Measurements from ENCODE around the gene RARRES1. TPM values are rescaled to one million over a fixed set of nuclear protein-coding genes. Genes with fewer than 3 reads are reported as not detected.

RARRES1 gene
- total and polyA plus RNA-seq, 4 donors = 36.3 to 110 (median 51.6) TPM

DNA sequence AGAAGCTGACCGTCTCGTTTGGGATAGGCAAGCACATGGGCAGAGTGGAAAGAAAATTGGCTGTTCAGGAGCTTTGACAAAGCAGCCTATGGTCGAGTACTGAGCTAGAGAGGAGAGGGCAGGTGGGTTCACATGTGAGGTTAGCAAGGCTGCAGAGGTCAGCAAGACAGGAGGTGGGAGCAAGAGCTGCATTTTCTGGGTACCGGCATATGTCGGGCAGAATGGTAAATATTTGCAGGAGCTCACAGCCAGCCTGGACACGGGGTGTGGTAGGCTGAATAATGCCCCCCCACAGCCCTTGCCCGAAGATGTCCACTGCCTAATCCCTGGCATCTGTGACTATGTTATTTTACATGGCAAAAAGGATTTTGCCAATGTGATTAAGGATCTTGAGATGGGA, 8.3 kb downstream of the RARRES1 start:
- Histone ChIP-seq H3K27ac (ENCODE audit: low read depth in 1 of 2, low read length in 1 of 2) (peak overlapping the region in 1 of 2 donors; percentile 23), H3K9me3 (ENCODE audit: control insufficient read depth in 4 of 4, insufficient read depth in 3 of 4, low read length in 3 of 4) (no peaks in the 10 kb centered on the region), H3K27me3 (ENCODE audit: control insufficient read depth in 3 of 3, insufficient read depth in 3 of 3, low read length in 2 of 3) (no peaks in the 10 kb centered on the region), H3K9ac (ENCODE audit: insufficient read depth in 1 of 2, low read length in 2 of 2) (no peak overlapping the region), H3K4me3 (no peak overlapping the region), H3K36me3 (ENCODE audit: control insufficient read depth in 4 of 4, insufficient read depth in 4 of 4, low read length in 4 of 4) (peaks cover 0 to 13% (median 3%) of the 10 kb centered on the region in 4 donors), H3K4me1 (ENCODE audit: control insufficient read depth in 5 of 5, insufficient read depth in 5 of 5, low read length in 5 of 5) (peaks cover 3 to 46% (median 16%) of the 10 kb centered on the region in 5 donors)
- TF ChIP-seq, protein P1, sequence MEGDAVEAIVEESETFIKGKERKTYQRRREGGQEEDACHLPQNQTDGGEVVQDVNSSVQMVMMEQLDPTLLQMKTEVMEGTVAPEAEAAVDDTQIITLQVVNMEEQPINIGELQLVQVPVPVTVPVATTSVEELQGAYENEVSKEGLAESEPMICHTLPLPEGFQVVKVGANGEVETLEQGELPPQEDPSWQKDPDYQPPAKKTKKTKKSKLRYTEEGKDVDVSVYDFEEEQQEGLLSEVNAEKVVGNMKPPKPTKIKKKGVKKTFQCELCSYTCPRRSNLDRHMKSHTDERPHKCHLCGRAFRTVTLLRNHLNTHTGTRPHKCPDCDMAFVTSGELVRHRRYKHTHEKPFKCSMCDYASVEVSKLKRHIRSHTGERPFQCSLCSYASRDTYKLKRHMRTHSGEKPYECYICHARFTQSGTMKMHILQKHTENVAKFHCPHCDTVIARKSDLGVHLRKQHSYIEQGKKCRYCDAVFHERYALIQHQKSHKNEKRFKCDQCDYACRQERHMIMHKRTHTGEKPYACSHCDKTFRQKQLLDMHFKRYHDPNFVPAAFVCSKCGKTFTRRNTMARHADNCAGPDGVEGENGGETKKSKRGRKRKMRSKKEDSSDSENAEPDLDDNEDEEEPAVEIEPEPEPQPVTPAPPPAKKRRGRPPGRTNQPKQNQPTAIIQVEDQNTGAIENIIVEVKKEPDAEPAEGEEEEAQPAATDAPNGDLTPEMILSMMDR (IDR thresholded peaks at IDR 0.05; ENCODE audit: control extremely low read depth, extremely low read depth) = no peak
- 95 to 98% methylated on average over 7 of the region's 7 CpGs for WGBS, 2 donors
- ATAC-seq (ENCODE audit: insufficient read depth, low FRiP score) (no peak), DNase-seq (no peak)

DNA sequence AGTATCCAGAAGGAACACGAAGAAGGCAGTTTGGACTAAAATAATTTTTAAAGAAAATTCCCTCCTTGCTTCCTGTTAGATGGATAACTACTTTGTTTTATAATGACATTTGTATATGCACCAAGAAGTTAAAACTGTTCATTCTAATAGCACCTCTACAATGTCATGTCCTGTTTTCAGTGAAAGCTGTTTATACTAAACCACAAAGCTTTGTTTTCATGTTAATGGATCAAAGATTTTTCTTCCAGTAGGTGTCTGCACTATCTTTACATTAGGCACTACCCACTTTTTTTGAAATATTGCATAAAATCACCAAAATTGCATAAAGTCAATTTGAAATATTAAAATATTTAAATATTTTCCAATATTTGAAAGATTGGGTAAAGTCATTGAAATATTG, 10.1 kb downstream of the RARRES1 start:
- Histone ChIP-seq H3K4me3 (no peak overlapping the region), H3K4me1 (ENCODE audit: control insufficient read depth in 5 of 5, insufficient read depth in 5 of 5, low read length in 5 of 5) (peaks cover 3 to 40% (median 13%) of the 10 kb centered on the region in 5 donors), H3K9ac (ENCODE audit: insufficient read depth in 1 of 2, low read length in 2 of 2) (no peak overlapping the region), H3K36me3 (ENCODE audit: control insufficient read depth in 4 of 4, insufficient read depth in 4 of 4, low read length in 4 of 4) (peaks cover 0 to 13% (median 4%) of the 10 kb centered on the region in 4 donors), H3K9me3 (ENCODE audit: control insufficient read depth in 4 of 4, insufficient read depth in 3 of 4, low read length in 3 of 4) (no peaks in the 10 kb centered on the region), H3K27ac (ENCODE audit: low read depth in 1 of 2, low read length in 1 of 2) (no peak overlapping the region), H3K27me3 (ENCODE audit: control insufficient read depth in 3 of 3, insufficient read depth in 3 of 3, low read length in 2 of 3) (no peaks in the 10 kb centered on the region)
- 82 to 89% methylated on average over 1 of the region's 1 CpG for whole genome bisulfite sequencing, 2 donors
- ATAC-seq (ENCODE audit: insufficient read depth, low FRiP score) (no peak), DNase-seq (no peak)
- TF ChIP-seq, protein P1 (IDR thresholded peaks at IDR 0.05; ENCODE audit: control extremely low read depth, extremely low read depth) = no peak

DNA sequence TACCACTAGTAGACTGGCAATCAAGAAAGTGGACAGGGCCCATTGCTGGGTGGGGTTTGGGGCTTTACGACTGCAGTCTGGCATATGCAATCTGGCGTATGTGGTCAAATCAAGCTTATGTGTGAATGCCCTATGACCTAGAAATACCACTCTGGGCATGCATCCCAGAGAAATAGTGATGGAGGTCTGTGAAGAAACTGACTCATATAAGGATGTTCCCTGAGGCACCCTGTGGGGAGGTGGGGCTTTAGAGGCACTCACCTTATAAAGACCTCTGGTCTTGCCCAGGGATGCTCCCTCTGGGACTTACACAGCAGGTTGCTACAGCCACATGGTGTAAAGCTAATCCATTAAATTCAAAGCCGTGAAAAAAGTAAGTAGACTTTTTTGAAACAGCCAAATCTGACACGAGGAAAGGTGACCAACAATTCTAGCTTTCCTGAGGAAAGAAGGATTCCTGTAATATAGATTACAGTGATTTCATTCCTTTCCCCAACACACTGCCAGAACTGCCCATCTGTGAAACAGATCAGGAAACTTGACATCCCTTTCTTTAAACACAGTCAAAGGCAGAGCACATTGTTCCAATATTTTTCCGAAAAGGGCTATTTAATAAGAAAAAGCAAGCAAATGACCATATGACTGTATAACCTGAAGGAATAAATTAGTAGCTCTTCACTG, 13.6 kb downstream of the RARRES1 start:
- WGBS, 2 donors = 79 to 89% methylated on average over 5 of the region's 5 CpGs

More for the DNA sequence above, 13.6 kb downstream of the RARRES1 start:
- Histone ChIP-seq H3K4me1 (ENCODE audit: control insufficient read depth in 5 of 5, insufficient read depth in 5 of 5, low read length in 5 of 5) (peaks cover 6 to 14% (median 9%) of the 10 kb centered on the region in 5 donors), H3K9ac (ENCODE audit: insufficient read depth in 1 of 2, low read length in 2 of 2) (no peak overlapping the region), H3K4me3 (no peak overlapping the region), H3K27me3 (ENCODE audit: control insufficient read depth in 3 of 3, insufficient read depth in 3 of 3, low read length in 2 of 3) (no peaks in the 10 kb centered on the region), H3K9me3 (ENCODE audit: control insufficient read depth in 4 of 4, insufficient read depth in 3 of 4, low read length in 3 of 4) (no peaks in the 10 kb centered on the region), H3K36me3 (ENCODE audit: control insufficient read depth in 4 of 4, insufficient read depth in 4 of 4, low read length in 4 of 4) (peaks cover 0 to 22% (median 5%) of the 10 kb centered on the region in 4 donors), H3K27ac (ENCODE audit: low read depth in 1 of 2, low read length in 1 of 2) (no peak overlapping the region)
- TF ChIP-seq, protein P1 (IDR thresholded peaks at IDR 0.05; ENCODE audit: control extremely low read depth, extremely low read depth) = no peak
- no peak for ATAC-seq (ENCODE audit: insufficient read depth, low FRiP score)
- DNase-seq = peak in 1 of 3 donors; percentile 51
